ENCODE data around the gene PMF1. TPM values are rescaled to one million over a fixed set of nuclear protein-coding genes. Genes with fewer than 3 reads are reported as not detected.

Gene PMF1
- total RNA-seq, 2 donors from 2014 or later: 64.6 to 125 TPM

DNA sequence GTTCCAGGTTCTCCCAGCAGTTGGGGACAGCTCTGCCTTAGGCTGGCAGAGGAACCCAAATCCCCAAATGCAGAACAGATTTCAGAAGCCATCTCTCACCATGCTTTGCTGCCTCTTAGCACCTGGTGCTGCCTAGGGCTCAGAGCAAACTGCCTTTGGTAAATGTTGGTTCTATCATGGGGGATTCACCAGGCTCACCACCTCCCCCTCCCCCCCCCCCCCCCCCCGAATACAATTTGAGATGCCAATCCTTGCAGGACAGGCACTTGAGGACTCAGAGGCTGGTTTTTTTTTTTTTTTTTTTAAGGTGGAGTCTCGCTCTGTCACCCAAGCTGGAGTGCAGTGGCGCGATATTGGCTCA is 35.5 kb downstream of the PMF1 start:
- no peaks in the 10 kb centered on the region for H3K4me1 ChIP-seq (replicated peaks)
- H3K27me3 ChIP-seq (replicated peaks; ENCODE audit: insufficient read depth): no peaks in the 10 kb centered on the region
- H3K27ac ChIP-seq: no peak overlapping the region
- intact Hi-C loops (cut with DNase I): no loop called here
- no peaks in the 10 kb centered on the region for H3K9me3 ChIP-seq
- no peak overlapping the region for H3K4me3 ChIP-seq
- 73% methylated on average over 4 of the region's 4 CpGs for WGBS
- no peak for DNase-seq (ENCODE audit: low spot score)
- no peak for TF ChIP-seq POLR2A (IDR thresholded peaks at IDR 0.05)
- TF ChIP-seq POLR2AphosphoS5 (IDR thresholded peaks at IDR 0.05): no peak
- TF ChIP-seq CTCF (IDR thresholded peaks at IDR 0.05): no peak
- peaks cover 19 to 27% of the 10 kb centered on the region in 2 donors for H3K36me3 ChIP-seq

DNA sequence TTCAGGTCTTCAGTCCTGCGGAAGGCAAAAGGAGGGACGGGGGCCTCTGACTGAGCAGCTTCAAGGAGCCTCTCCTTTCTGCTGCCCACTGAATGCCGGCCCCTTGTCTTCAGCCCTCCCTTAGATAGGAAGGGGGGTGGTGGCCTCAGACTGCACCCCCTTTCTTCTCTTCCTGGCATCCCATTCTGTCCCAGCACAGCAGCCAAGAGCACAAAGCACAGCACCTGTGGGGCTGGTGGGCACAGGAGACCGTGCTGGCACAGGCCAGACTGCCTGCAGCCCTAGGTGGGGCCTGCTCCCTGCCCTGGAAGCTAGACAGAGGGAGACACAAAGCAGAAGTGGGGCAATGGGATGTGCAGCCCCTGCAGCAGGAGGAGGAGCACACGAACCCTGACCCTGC is 36.8 kb downstream of the PMF1 start:
- H3K4me1 ChIP-seq (replicated peaks): no peaks in the 10 kb centered on the region
- DNase-seq (ENCODE audit: low spot score): no peak
- H3K9me3 ChIP-seq: no peaks in the 10 kb centered on the region
- WGBS: 82% methylated on average over 5 of the region's 5 CpGs
- H3K27me3 ChIP-seq (replicated peaks; ENCODE audit: insufficient read depth): no peaks in the 10 kb centered on the region
- intact Hi-C loops (cut with DNase I): no loop called here
- H3K36me3 ChIP-seq: peaks cover 23 to 31% of the 10 kb centered on the region in 2 donors
- H3K27ac ChIP-seq: no peak overlapping the region
- TF ChIP-seq CTCF (IDR thresholded peaks at IDR 0.05) (no peak), POLR2A (IDR thresholded peaks at IDR 0.05) (no peak), POLR2AphosphoS5 (IDR thresholded peaks at IDR 0.05) (no peak)
- no peak overlapping the region for H3K4me3 ChIP-seq

GRCh38 chr1:156251527-156251926 is 38.7 kb downstream of the PMF1 start:
- Histone ChIP-seq H3K27ac (no peak overlapping the region), H3K27me3 (replicated peaks; ENCODE audit: insufficient read depth) (no peaks in the 10 kb centered on the region), H3K4me3 (no peak overlapping the region), H3K9me3 (no peaks in the 10 kb centered on the region), H3K36me3 (peaks cover 23 to 31% of the 10 kb centered on the region in 2 donors), H3K4me1 (replicated peaks) (no peaks in the 10 kb centered on the region)
- WGBS: 16% methylated on average over 3 of the region's 3 CpGs
- TF ChIP-seq POLR2A (IDR thresholded peaks at IDR 0.05) (no peak), CTCF (IDR thresholded peaks at IDR 0.05) (no peak), POLR2AphosphoS5 (IDR thresholded peaks at IDR 0.05) (no peak)
- intact Hi-C loops (cut with DNase I): no loop called here
- DNase-seq (ENCODE audit: low spot score): no peak

DNA sequence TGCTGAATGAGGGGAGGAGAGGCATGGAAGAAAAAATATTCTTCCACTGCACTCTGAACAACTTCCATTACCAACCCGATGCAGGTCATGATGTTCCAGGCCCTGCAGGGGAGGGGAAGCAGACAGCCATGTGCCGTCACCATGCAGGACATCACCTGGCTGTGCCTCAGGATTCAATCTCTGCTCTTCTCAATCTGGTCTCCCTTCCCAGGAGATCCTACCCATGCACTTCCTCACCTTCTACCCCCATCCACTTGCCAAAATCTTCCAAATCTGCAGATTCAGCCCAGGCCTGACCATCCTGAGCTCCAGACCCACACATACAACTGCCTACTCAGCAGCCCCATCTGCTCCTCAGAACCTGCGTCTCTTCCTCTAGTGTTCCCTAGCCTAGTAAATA is 40.8 kb downstream of the PMF1 start:
- no peak overlapping the region for H3K4me3 ChIP-seq
- H3K4me1 ChIP-seq (replicated peaks): no peaks in the 10 kb centered on the region
- intact Hi-C loops (cut with DNase I): no loop called here
- no peaks in the 10 kb centered on the region for H3K9me3 ChIP-seq
- no peaks in the 10 kb centered on the region for H3K27me3 ChIP-seq (replicated peaks; ENCODE audit: insufficient read depth)
- WGBS: 89% methylated on average over 3 of the region's 3 CpGs
- no peak for DNase-seq (ENCODE audit: low spot score)
- H3K27ac ChIP-seq: no peak overlapping the region
- peaks cover 23 to 41% of the 10 kb centered on the region in 2 donors for H3K36me3 ChIP-seq
- TF ChIP-seq CTCF (IDR thresholded peaks at IDR 0.05) (no peak), POLR2AphosphoS5 (IDR thresholded peaks at IDR 0.05) (no peak)

DNA sequence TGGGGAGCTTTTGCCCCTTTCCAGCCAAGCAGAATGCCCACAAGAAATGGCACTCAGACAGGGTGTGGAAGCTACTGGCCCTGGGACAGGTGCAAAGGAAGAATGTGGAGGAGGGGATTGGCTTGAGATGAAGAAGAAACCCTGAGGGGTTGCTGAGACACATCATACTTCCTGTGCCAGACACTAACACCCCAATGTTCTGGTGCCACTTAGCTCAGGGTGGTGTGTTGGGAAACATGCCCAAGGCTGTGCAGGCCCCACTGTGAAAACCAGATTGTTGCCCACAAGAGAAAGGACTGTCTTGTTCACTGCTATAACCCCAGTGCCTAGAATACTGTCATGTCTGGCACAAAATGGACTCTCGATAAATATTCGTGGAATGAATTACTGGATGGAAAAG is 44.9 kb downstream of the PMF1 start:
- no peaks in the 10 kb centered on the region for H3K4me1 ChIP-seq (replicated peaks)
- H3K9me3 ChIP-seq: no peaks in the 10 kb centered on the region
- DNase-seq (ENCODE audit: low spot score): no peak
- H3K27ac ChIP-seq: no peak overlapping the region
- intact Hi-C loops (cut with DNase I): no loop called here
- TF ChIP-seq CTCF (IDR thresholded peaks at IDR 0.05) (no peak), POLR2A (IDR thresholded peaks at IDR 0.05) (no peak), POLR2AphosphoS5 (IDR thresholded peaks at IDR 0.05) (no peak)
- no peak overlapping the region for H3K4me3 ChIP-seq
- 88% methylated on average over 2 of the region's 2 CpGs for WGBS
- peaks cover 17 to 34% of the 10 kb centered on the region in 2 donors for H3K36me3 ChIP-seq
- H3K27me3 ChIP-seq (replicated peaks; ENCODE audit: insufficient read depth): no peaks in the 10 kb centered on the region

Data from prostate gland (tissue), 2 donors.